ENCODE results near the gene MCF2L2.

Gene MCF2L2

GRCh38 chr3:183163563-183163962, 264.9 kb downstream of the MCF2L2 start:
- no peak for DNase-seq (ENCODE audit: low spot score)

GRCh38 chr3:183161552-183162336, 266.7 kb downstream of the MCF2L2 start:
- DNase-seq (ENCODE audit: low spot score): no peak

GRCh38 chr3:183160616-183161015, 267.8 kb downstream of the MCF2L2 start:
- DNase-seq (ENCODE audit: low spot score): no peak

GRCh38 chr3:183159333-183159732, 269.1 kb downstream of the MCF2L2 start:
- no peak for DNase-seq (ENCODE audit: low spot score)

GRCh38 chr3:183158551-183159006, 269.8 kb downstream of the MCF2L2 start:
- DNase-seq (ENCODE audit: low spot score): no peak

GRCh38 chr3:183158113-183158512, 270.3 kb downstream of the MCF2L2 start:
- no peak for DNase-seq (ENCODE audit: low spot score)

- no peak for DNase-seq (ENCODE audit: low spot score)
These were observed 272.2 kb downstream of the MCF2L2 start for GRCh38 chr3:183156266-183156665.

- no peak for DNase-seq (ENCODE audit: low spot score)
These were observed 272.9 kb downstream of the MCF2L2 start for GRCh38 chr3:183155499-183155898.

GRCh38 chr3:183153210-183153950, 275.0 kb downstream of the MCF2L2 start:
- no peak for DNase-seq (ENCODE audit: low spot score)

GRCh38 chr3:183151821-183152351, 276.5 kb downstream of the MCF2L2 start:
- DNase-seq (ENCODE audit: low spot score): no peak

GRCh38 chr3:183151086-183151485, 277.3 kb downstream of the MCF2L2 start:
- no peak for DNase-seq (ENCODE audit: low spot score)

GRCh38 chr3:183149915-183150750, 278.3 kb downstream of the MCF2L2 start:
- no peak for DNase-seq (ENCODE audit: low spot score)

GRCh38 chr3:183148056-183148455, 280.4 kb downstream of the MCF2L2 start:
- no peak for DNase-seq (ENCODE audit: low spot score)

GRCh38 chr3:183144363-183144762, 284.1 kb downstream of the MCF2L2 start:
- no peak for DNase-seq (ENCODE audit: low spot score)

GRCh38 chr3:183142199-183142598, 286.2 kb downstream of the MCF2L2 start:
- no peak for DNase-seq (ENCODE audit: low spot score)

- no peak for DNase-seq (ENCODE audit: low spot score)
These were observed 293.6 kb downstream of the MCF2L2 start for GRCh38 chr3:183134844-183135243.

GRCh38 chr3:183132409-183132808, 296.0 kb downstream of the MCF2L2 start:
- DNase-seq (ENCODE audit: low spot score): no peak

- DNase-seq (ENCODE audit: low spot score): no peak
These were observed 296.7 kb downstream of the MCF2L2 start for GRCh38 chr3:183131735-183132134.

GRCh38 chr3:183131186-183131725, 297.2 kb downstream of the MCF2L2 start:
- DNase-seq (ENCODE audit: low spot score): no peak

GRCh38 chr3:183129243-183129642, 299.2 kb downstream of the MCF2L2 start:
- no peak for DNase-seq (ENCODE audit: low spot score)

GRCh38 chr3:183128709-183129108, 299.7 kb downstream of the MCF2L2 start:
- no peak for DNase-seq (ENCODE audit: low spot score)

Data from pons (tissue), 1 donor.